Measurements from ENCODE around the gene DAZAP2. TPM values are rescaled to one million over a fixed set of nuclear protein-coding genes. Genes with fewer than 3 reads are reported as not detected.

The DAZAP2 gene
- total RNA-seq, 2 donors from 2014 or later: 299 to 374 TPM

DNA sequence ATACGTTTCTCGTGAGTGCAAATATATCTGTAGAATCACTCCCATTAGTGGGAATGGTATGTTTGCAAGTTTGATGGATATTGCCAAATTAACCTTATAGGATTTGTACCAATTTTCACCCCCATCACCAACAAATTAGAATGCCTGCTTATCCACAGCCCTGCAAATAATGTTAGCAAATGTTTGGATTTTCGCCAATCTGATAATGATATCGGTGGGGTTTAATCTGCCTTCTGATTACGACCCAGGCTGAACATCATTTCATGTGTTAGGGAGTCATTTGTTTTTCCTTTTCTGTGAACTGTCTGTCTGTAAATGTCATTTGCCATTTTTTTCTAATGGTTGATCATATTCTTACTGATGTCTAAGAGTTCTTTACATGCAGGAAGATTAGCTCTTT, 4.1 kb upstream of the DAZAP2 start:
- no peak overlapping the region for H3K4me3 ChIP-seq
- H3K4me1 ChIP-seq (replicated peaks): no peaks in the 10 kb centered on the region
- H3K27me3 ChIP-seq (replicated peaks; ENCODE audit: insufficient read depth): no peaks in the 10 kb centered on the region
- no peaks in the 10 kb centered on the region for H3K9me3 ChIP-seq
- WGBS: 45% methylated on average over 5 of the region's 5 CpGs
- no peaks in the 10 kb centered on the region for H3K36me3 ChIP-seq
- no peak overlapping the region for H3K27ac ChIP-seq
- DNase-seq (ENCODE audit: low spot score): no peak
- intact Hi-C loops (cut with DNase I): loop anchor here (10.0 kb wide), 1 partner anchor 410 kb away; no protein-coding TSS in a partner anchor
- TF ChIP-seq POLR2A (IDR thresholded peaks at IDR 0.05): no peak
- TF ChIP-seq, protein P1, sequence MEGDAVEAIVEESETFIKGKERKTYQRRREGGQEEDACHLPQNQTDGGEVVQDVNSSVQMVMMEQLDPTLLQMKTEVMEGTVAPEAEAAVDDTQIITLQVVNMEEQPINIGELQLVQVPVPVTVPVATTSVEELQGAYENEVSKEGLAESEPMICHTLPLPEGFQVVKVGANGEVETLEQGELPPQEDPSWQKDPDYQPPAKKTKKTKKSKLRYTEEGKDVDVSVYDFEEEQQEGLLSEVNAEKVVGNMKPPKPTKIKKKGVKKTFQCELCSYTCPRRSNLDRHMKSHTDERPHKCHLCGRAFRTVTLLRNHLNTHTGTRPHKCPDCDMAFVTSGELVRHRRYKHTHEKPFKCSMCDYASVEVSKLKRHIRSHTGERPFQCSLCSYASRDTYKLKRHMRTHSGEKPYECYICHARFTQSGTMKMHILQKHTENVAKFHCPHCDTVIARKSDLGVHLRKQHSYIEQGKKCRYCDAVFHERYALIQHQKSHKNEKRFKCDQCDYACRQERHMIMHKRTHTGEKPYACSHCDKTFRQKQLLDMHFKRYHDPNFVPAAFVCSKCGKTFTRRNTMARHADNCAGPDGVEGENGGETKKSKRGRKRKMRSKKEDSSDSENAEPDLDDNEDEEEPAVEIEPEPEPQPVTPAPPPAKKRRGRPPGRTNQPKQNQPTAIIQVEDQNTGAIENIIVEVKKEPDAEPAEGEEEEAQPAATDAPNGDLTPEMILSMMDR (IDR thresholded peaks at IDR 0.05): no peak
- no peak for TF ChIP-seq POLR2AphosphoS5 (IDR thresholded peaks at IDR 0.05)

DNA sequence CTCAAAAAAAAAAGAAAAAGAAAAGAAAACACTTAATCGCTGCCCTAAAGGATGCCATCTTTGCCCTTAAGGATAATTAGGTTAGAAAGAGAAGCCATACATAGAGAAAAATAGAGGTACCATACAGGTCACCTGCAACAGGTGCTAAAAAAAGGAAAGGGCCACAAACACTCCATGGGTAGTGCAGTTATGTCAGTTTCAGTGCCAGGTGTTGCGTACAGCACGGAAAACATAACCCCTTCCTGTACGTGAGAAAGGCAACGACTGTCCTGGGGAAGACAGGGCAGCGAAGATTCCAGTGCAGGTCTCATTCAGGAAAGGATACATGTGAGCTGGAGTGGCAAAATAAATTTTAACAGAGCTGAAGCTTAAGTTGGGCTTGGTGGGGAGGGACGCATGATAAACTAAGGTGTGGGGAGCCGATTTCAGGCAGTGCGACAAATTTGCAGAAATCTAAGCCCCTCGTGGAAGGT, 553 bp upstream of the DAZAP2 start:
- no peaks in the 10 kb centered on the region for H3K9me3 ChIP-seq
- peaks cover 0 to 4% of the 10 kb centered on the region in 2 donors for H3K36me3 ChIP-seq
- peaks cover 6% of the 10 kb centered on the region for H3K4me1 ChIP-seq (replicated peaks)
- WGBS: 7% methylated on average over 10 of the region's 10 CpGs
- intact Hi-C loops (cut with DNase I): loop anchor here (1.0 to 10.0 kb wide), 3 partner anchors 19 to 413 kb away; partner anchors contain the start of gene POU6F1
- peak overlapping the region; percentile 100 for H3K27ac ChIP-seq
- no peaks in the 10 kb centered on the region for H3K27me3 ChIP-seq (replicated peaks; ENCODE audit: insufficient read depth)
- TF ChIP-seq POLR2A (IDR thresholded peaks at IDR 0.05): no peak
- TF ChIP-seq, protein P1 (IDR thresholded peaks at IDR 0.05): no peak
- TF ChIP-seq POLR2AphosphoS5 (IDR thresholded peaks at IDR 0.05): peak; percentile 40
- DNase-seq (ENCODE audit: low spot score): peak; percentile 57
- H3K4me3 ChIP-seq: peak overlapping the region; percentile 98 to 100

DNA sequence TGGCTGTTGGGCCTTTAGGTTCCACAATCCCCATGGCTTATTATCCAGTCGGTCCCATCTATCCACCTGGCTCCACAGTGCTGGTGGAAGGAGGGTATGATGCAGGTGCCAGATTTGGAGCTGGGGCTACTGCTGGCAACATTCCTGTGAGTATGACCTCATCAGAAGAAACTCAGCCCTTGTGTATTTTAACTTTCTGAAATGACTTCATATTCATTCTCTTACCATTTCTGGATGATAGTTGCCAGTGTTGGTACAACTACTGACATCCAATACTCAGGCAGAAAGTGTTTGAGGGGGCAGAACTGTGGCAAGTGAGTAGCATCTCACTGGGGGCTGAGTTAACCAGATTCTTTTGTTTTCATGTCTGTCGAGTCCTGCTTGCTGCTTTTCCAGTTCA, 2.3 kb downstream of the DAZAP2 start:
- Histone ChIP-seq H3K36me3 (peaks cover 0 to 4% of the 10 kb centered on the region in 2 donors), H3K4me3 (no peak overlapping the region), H3K9me3 (no peaks in the 10 kb centered on the region), H3K4me1 (replicated peaks) (peaks cover 6% of the 10 kb centered on the region), H3K27ac (no peak overlapping the region), H3K27me3 (replicated peaks; ENCODE audit: insufficient read depth) (no peaks in the 10 kb centered on the region)
- TF ChIP-seq, protein P1 (IDR thresholded peaks at IDR 0.05): no peak
- TF ChIP-seq POLR2A (IDR thresholded peaks at IDR 0.05): no peak
- TF ChIP-seq POLR2AphosphoS5 (IDR thresholded peaks at IDR 0.05): no peak
- no peak for DNase-seq (ENCODE audit: low spot score)
- intact Hi-C loops (cut with DNase I): no loop called here
- 62% methylated on average over 2 of the region's 2 CpGs for WGBS

DNA sequence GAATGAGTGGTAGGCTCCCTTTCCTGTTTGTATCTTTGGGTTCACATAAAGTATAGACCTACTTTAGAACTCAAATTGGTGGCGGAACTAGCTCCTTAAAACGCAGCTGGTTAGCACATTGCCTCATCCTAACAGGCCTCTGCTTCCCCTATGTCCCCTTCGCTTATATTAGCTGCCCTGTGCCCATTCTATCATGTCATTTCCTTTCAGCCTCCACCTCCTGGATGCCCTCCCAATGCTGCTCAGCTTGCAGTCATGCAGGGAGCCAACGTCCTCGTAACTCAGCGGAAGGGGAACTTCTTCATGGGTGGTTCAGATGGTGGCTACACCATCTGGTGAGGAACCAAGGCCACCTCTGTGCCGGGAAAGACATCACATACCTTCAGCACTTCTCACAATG, 3.5 kb downstream of the DAZAP2 start:
- intact Hi-C loops (cut with DNase I): no loop called here
- TF ChIP-seq POLR2AphosphoS5 (IDR thresholded peaks at IDR 0.05): no peak
- H3K4me3 ChIP-seq: no peak overlapping the region
- DNase-seq (ENCODE audit: low spot score): no peak
- H3K36me3 ChIP-seq: peaks cover 0 to 4% of the 10 kb centered on the region in 2 donors
- H3K27me3 ChIP-seq (replicated peaks; ENCODE audit: insufficient read depth): no peaks in the 10 kb centered on the region
- no peaks in the 10 kb centered on the region for H3K9me3 ChIP-seq
- H3K27ac ChIP-seq: no peak overlapping the region
- peaks cover 6% of the 10 kb centered on the region for H3K4me1 ChIP-seq (replicated peaks)
- 78% methylated on average over 7 of the region's 7 CpGs for WGBS

DNA sequence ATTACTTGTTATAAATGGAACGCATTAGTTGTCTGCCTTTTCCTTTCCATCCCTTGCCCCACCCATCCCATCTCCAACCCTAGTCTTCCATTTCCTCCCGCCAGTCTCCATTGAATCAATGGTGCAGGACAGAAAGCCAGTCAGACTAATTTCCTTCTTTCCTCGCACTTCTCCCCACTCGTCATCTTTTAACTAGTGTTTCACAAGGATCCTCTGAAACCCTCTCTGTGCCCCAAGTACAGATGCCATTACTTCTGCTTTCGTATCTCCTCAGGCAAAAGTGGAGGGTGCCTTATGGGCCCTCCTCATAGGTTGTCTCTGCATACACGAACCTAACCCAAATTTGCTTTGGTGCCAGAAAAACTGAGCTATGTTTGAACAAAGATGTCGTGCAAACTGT, 4.2 kb downstream of the DAZAP2 start:
- no peak for DNase-seq (ENCODE audit: low spot score)
- Histone ChIP-seq H3K27me3 (replicated peaks; ENCODE audit: insufficient read depth) (no peaks in the 10 kb centered on the region), H3K9me3 (no peaks in the 10 kb centered on the region), H3K36me3 (peaks cover 0 to 4% of the 10 kb centered on the region in 2 donors), H3K4me1 (replicated peaks) (peaks cover 6% of the 10 kb centered on the region), H3K27ac (no peak overlapping the region), H3K4me3 (no peak overlapping the region)
- intact Hi-C loops (cut with DNase I): no loop called here
- WGBS: 68% methylated on average over 7 of the region's 7 CpGs
- TF ChIP-seq POLR2AphosphoS5 (IDR thresholded peaks at IDR 0.05): no peak
- no peak for TF ChIP-seq POLR2A (IDR thresholded peaks at IDR 0.05)
- TF ChIP-seq, protein P1 (IDR thresholded peaks at IDR 0.05): no peak

Data from prostate gland (tissue), 2 donors.